IMR-90 (cell line): ENCODE measurements around the gene ZNF407. TPM values are rescaled to one million over a fixed set of nuclear protein-coding genes. Genes with fewer than 3 reads are reported as not detected.

Source experiments
- ATAC-seq: fragments of 200-7000 bp; cut with Tn5 transposase; 2 replicates; pipeline ENCODE4 v1.9.1; 2020; ENCODE audit warnings: low read depth, mild to moderate bottlenecking, moderate library complexity
- BruUV-seq: library from RNA; stranded (reverse); fragments of 400-500 nt; replicated peaks from 2 replicates; lab custom pipeline; 2021; lab: Mats Ljungman, UMichigan
- CTCF ChIA-PET: fragments of 300-600 bp; formaldehyde crosslinking; extraction: SDS; loops from one replicate; lab custom pipeline; 2021; ENCODE audit warnings: antibody characterized with exemption; lab: Yijun Ruan, JAX
- POLR2A ChIA-PET: fragments of 300-600 bp; sonication (Branson Sonifier 250); formaldehyde crosslinking; loops from one replicate; lab custom pipeline; 2022; ENCODE audit warnings: antibody characterized with exemption; ENCODE audit not compliant: unreplicated experiment; lab: Charles Lee
- DNase-seq: peaks from one replicate; pipeline ENCODE4 v3.0.0; 2013
- H2AFZ ChIP-seq: replicated peaks from 2 replicates; pipeline ENCODE3; 2013; ENCODE audit warnings: low read length, mild to moderate bottlenecking; ENCODE audit not compliant: poor library complexity
- H2AK5ac ChIP-seq: 2 replicates; pipeline ENCODE4 v1.6.1; 2013; ENCODE audit warnings: low read depth, low read length, inconsistent platforms
- H2AK9ac ChIP-seq: replicated peaks from 2 replicates; pipeline ENCODE3; 2013; ENCODE audit warnings: mild to moderate bottlenecking, low read depth, low read length, moderate library complexity; ENCODE audit not compliant: poor library complexity
- H2BK120ac ChIP-seq: 2 replicates; pipeline ENCODE4 v1.6.1; 2013; ENCODE audit warnings: low read depth, low read length, inconsistent platforms
- H2BK15ac ChIP-seq: 3 replicates; pipeline ENCODE4 v1.6.1; 2013; ENCODE audit warnings: low read depth, low read length, inconsistent platforms
- H2BK20ac ChIP-seq: 2 replicates; pipeline ENCODE4 v1.6.1; 2013; ENCODE audit warnings: low read depth, mild to moderate bottlenecking, inconsistent platforms, low read length, moderate library complexity
- H2BK5ac ChIP-seq: 2 replicates; pipeline ENCODE4 v1.6.1; 2013; ENCODE audit warnings: mild to moderate bottlenecking, low read depth, low read length, inconsistent platforms; ENCODE audit not compliant: poor library complexity, severe bottlenecking
- H3K14ac ChIP-seq: replicated peaks from 2 replicates; pipeline ENCODE4 v1.6.1; 2013; ENCODE audit warnings: low read depth, low read length, inconsistent platforms
- H3K18ac ChIP-seq: 2 replicates; pipeline ENCODE4 v1.6.1; 2013; ENCODE audit warnings: low read depth, low read length, control low read depth
- H3K23ac ChIP-seq: 2 replicates; pipeline ENCODE4 v1.6.1; 2013; ENCODE audit warnings: low read depth, low read length, inconsistent platforms
- H3K27ac ChIP-seq: 2 replicates; pipeline ENCODE4 v1.5.1; 2013; ENCODE audit warnings: mild to moderate bottlenecking, control low read depth, low read length; ENCODE audit not compliant: insufficient read depth
- H3K27me3 ChIP-seq: 2 replicates; pipeline ENCODE4 v1.6.1; 2013; ENCODE audit warnings: low read length; ENCODE audit not compliant: control insufficient read depth, insufficient read depth
- H3K36me3 ChIP-seq: 2 replicates; pipeline ENCODE4 v1.6.1; 2013; ENCODE audit warnings: low read length, mixed read lengths; ENCODE audit not compliant: control insufficient read depth, insufficient read depth
- H3K4ac ChIP-seq: 2 replicates; pipeline ENCODE4 v1.6.1; 2013; ENCODE audit warnings: low read depth, low read length, inconsistent platforms
- H3K4me1 ChIP-seq: 2 replicates; pipeline ENCODE4 v1.6.1; 2013; ENCODE audit warnings: low read length, mixed read lengths; ENCODE audit not compliant: control insufficient read depth, insufficient read depth
- H3K4me2 ChIP-seq: 2 replicates; pipeline ENCODE4 v1.6.1; 2013; ENCODE audit warnings: low read depth, mild to moderate bottlenecking, control low read depth, low read length, moderate library complexity
- H3K4me3 ChIP-seq: 2 replicates; pipeline ENCODE4 v1.5.1; 2013; ENCODE audit warnings: low read depth, mild to moderate bottlenecking, control low read depth, low read length, moderate library complexity; ENCODE audit not compliant: insufficient read depth
- H3K56ac ChIP-seq: 2 replicates; pipeline ENCODE4 v1.6.1; 2013; ENCODE audit warnings: low read length, inconsistent platforms; ENCODE audit not compliant: insufficient read depth; ENCODE audit errors: extremely low read depth
- H3K79me1 ChIP-seq, 2 experiments: 2 replicates each; pipeline ENCODE4 v1.6.1; 2013; ENCODE audit warnings: low read length in 2 of 2, inconsistent platforms in 1 of 2, low read depth in 1 of 2
- H3K9ac ChIP-seq: 2 replicates; pipeline ENCODE4 v1.6.1; 2013; ENCODE audit warnings: low read depth, low read length, control low read depth
- H3K9me1 ChIP-seq: 2 replicates; pipeline ENCODE4 v1.6.1; 2013; ENCODE audit warnings: low read length, inconsistent platforms; ENCODE audit not compliant: insufficient read depth
- H3K9me3 ChIP-seq: 2 replicates; pipeline ENCODE4 v1.6.1; 2013; ENCODE audit warnings: low read length; ENCODE audit not compliant: control insufficient read depth, insufficient read depth
- H4K20me1 ChIP-seq: 2 replicates; pipeline ENCODE4 v1.6.1; 2013; ENCODE audit warnings: low read length, inconsistent platforms; ENCODE audit not compliant: insufficient read depth
- H4K5ac ChIP-seq: 2 replicates; pipeline ENCODE4 v1.6.1; 2013; ENCODE audit warnings: mild to moderate bottlenecking, low read depth, low read length, control low read depth
- H4K8ac ChIP-seq, 2 experiments: 2 replicates each; pipeline ENCODE4 v1.6.1; 2013; ENCODE audit warnings: low read depth in 2 of 2, low read length in 2 of 2, control low read depth in 1 of 2, inconsistent platforms in 1 of 2
- H4K91ac ChIP-seq: 2 replicates; pipeline ENCODE4 v1.6.1; 2013; ENCODE audit warnings: low read depth, low read length, inconsistent platforms; ENCODE audit not compliant: insufficient read depth
- BHLHE40 ChIP-seq: fragments of 150-350 bp; IDR thresholded peaks from 2 replicates; pipeline ENCODE4 v1.6.1; 2016; ENCODE audit warnings: mild to moderate bottlenecking, low read depth, low read length
- CTCF ChIP-seq: conservative IDR thresholded peaks from 2 replicates; pipeline ENCODE4 v1.5.1; 2012; ENCODE audit warnings: mild to moderate bottlenecking, low read depth, low read length, improper control_type of control experiment
- MAFK ChIP-seq: IDR thresholded peaks from 2 replicates; pipeline ENCODE4 v1.6.1; 2012; ENCODE audit warnings: low read depth, low read length, improper control_type of control experiment
- MAZ ChIP-seq: IDR thresholded peaks from 2 replicates; pipeline ENCODE4 v1.6.1; 2012; ENCODE audit warnings: low read depth, mild to moderate bottlenecking, low read length, improper control_type of control experiment, moderate library complexity, borderline replicate concordance
- MXI1 ChIP-seq: IDR thresholded peaks from 2 replicates; pipeline ENCODE4 v1.6.1; 2012; ENCODE audit warnings: low read depth, mild to moderate bottlenecking, low read length, moderate library complexity, borderline replicate concordance
- NFE2L2 ChIP-seq: fragments of 150-350 bp; IDR thresholded peaks from 2 replicates; pipeline ENCODE4 v1.6.1; 2016; ENCODE audit warnings: low read depth, mild to moderate bottlenecking, low read length
- POLR2A ChIP-seq: IDR thresholded peaks from 2 replicates; pipeline ENCODE4 v1.6.1; 2012; ENCODE audit warnings: mild to moderate bottlenecking, low read depth, low read length
- RAD21 ChIP-seq: IDR thresholded peaks from 2 replicates; pipeline ENCODE4 v1.6.1; 2012; ENCODE audit warnings: low read length, improper control_type of control experiment
- WGBS, 2 experiments: methylation state at CpG; one replicate each; pipeline versions ENCODE4 v1.1.5 to v1.1.7; 2013; ENCODE audit warnings: missing lambda C conversion rate in 2 of 2; ENCODE audit not compliant: insufficient read length in 1 of 2; ENCODE audit errors: extremely low coverage in 2 of 2; 5-methylcytosine and 5-hydroxymethylcytosine counted together
- dilution Hi-C: fragments of 300-500 bp; cut with HindIII; formaldehyde crosslinking; loops from one replicate; pipeline ENCODE4 v1.14.3; 2018; ENCODE audit warnings: low sequenced_read_pairs; ENCODE audit not compliant: unreplicated experiment
- in situ Hi-C: fragments of 300-500 bp; cut with MboI; formaldehyde crosslinking; loops from 3 replicates; pipeline ENCODE4 v1.14.3; 2019; ENCODE audit warnings: low sequenced_read_pairs, inconsistent platforms, mixed read lengths
- intact Hi-C: fragments of 100-400 bp; cut with micrococcal nuclease; formaldehyde crosslinking; loops from 2 replicates; pipeline ENCODE4 v1.10.0; 2022
- polyA plus RNA-seq, 3 experiments: library from polyadenylated mRNA; depleted of rRNA; stranded (reverse); fragments of >200 nt; gene quantifications; 2 replicates each; pipeline ENCODE4 v1.2.3, GENCODE V29; 2012; ENCODE audit warnings: low replicate concordance in 1 of 3
- total RNA-seq: library from RNA; depleted of rRNA; stranded (reverse); fragments of >200 nt; gene quantifications from 2 replicates; pipeline ENCODE4 v1.2.3, GENCODE V29; 2012

The ZNF407 gene
- total and polyA plus RNA-seq, 2 of the 4 experiments (the other 2 are of a cell fraction) = 3.1 to 20.1 TPM

GRCh38 chr18:74637070-74637469 lies 39.4 kb downstream of the ZNF407 start:
- no peak for DNase-seq
- Histone ChIP-seq H3K9me3 (no peaks in the 10 kb centered on the region), H3K4me3 (no peak overlapping the region), H4K20me1 (no peaks in the 10 kb centered on the region), H2BK15ac (no peak overlapping the region), H3K18ac (no peak overlapping the region), H3K9me1 (peaks cover 14% of the 10 kb centered on the region), H4K8ac (no peak overlapping the region), H2BK20ac (no peak overlapping the region), H3K9ac (no peak overlapping the region), H2AFZ (no peak overlapping the region), H4K91ac (no peak overlapping the region), H3K56ac (no peak overlapping the region), H2BK120ac (no peak overlapping the region), H3K4me1 (peaks cover 7% of the 10 kb centered on the region), H3K23ac (no peak overlapping the region), H2AK5ac (no peak overlapping the region), H3K27me3 (no peaks in the 10 kb centered on the region), H4K5ac (no peak overlapping the region), H3K4me2 (no peak overlapping the region), H3K27ac (no peak overlapping the region), H3K4ac (no peak overlapping the region), H3K36me3 (peaks cover 10% of the 10 kb centered on the region), H3K79me1 (peaks cover 19 to 34% of the 10 kb centered on the region in 2 experiments; a peak in 3 of 4 replicates), H2BK5ac (no peak overlapping the region), H3K14ac (no peak overlapping the region), H2AK9ac (no peak overlapping the region)
- ChIA-PET POLR2A (no interaction called here), CTCF (interaction anchor here (0.6 kb wide), 1 partner anchor 373 kb away, joined by 3 read pairs; no protein-coding TSS in a partner anchor)
- no peak for TF ChIP-seq CTCF
- TF ChIP-seq MXI1 = no peak
- TF ChIP-seq MAZ = no peak
- TF ChIP-seq MAFK = no peak
- TF ChIP-seq POLR2A = no peak
- no peak for TF ChIP-seq RAD21
- TF ChIP-seq NFE2L2 = no peak
- no peak for TF ChIP-seq BHLHE40
- intact Hi-C loops = no loop called here
- no peak for ATAC-seq
- no TSS peak for BruUV-seq
- in situ Hi-C loops = no loop called here
- dilution Hi-C loops = no loop called here
- WGBS, 2 experiments = no CpG with 5 or more reads among the region's 1 CpG
